ENCODE data around the gene EXOC3L1. TPM values are rescaled to one million over a fixed set of nuclear protein-coding genes. Genes with fewer than 3 reads are reported as not detected.

Gene EXOC3L1
- total RNA-seq, 1 donor from 2014 or later: 0.45 TPM

GRCh38 chr16:67185651-67186134 lies 4.2 kb downstream of the EXOC3L1 start:
- Mint-ChIP-seq H3K4me3 (ENCODE audit: unreplicated experiment) (peak overlapping the region; percentile 79), H3K4me1 (ENCODE audit: low read depth, unreplicated experiment) (peaks cover 15% of the 10 kb centered on the region), H3K27me3 (ENCODE audit: low read depth, unreplicated experiment) (no peaks in the 10 kb centered on the region), H3K27ac (ENCODE audit: unreplicated experiment) (no peak overlapping the region), H3K36me3 (ENCODE audit: low read depth, unreplicated experiment) (peaks cover 1% of the 10 kb centered on the region), H3K9me3 (ENCODE audit: unreplicated experiment) (no peaks in the 10 kb centered on the region)
- Histone ChIP-seq H3K4me1 (ENCODE audit: insufficient read depth, low read length) (peaks cover 33% of the 10 kb centered on the region), H3K4me2 (ENCODE audit: low read length) (peak overlapping the region; percentile 58), H3K9me3 (ENCODE audit: insufficient read depth, low read depth, low read length) (no peaks in the 10 kb centered on the region), H3K79me2 (ENCODE audit: insufficient read depth, low read length) (peaks cover 16% of the 10 kb centered on the region), H3K9ac (ENCODE audit: low read length) (no peak overlapping the region), H2AFZ (ENCODE audit: low read depth, low read length) (no peak overlapping the region), H3K36me3 (ENCODE audit: insufficient read depth, low read length) (no peaks in the 10 kb centered on the region), H3K27me3 (ENCODE audit: insufficient read depth, low read length) (no peaks in the 10 kb centered on the region), H3K4me3 (ENCODE audit: insufficient read depth, low read depth, low read length) (no peak overlapping the region), H3K27ac (ENCODE audit: low read depth, low read length) (no peak overlapping the region), H4K20me1 (ENCODE audit: insufficient read depth, low read length) (peaks cover 36% of the 10 kb centered on the region)
- no peak for FAIRE-seq
- TF ChIP-seq EZH2 (IDR thresholded peaks at IDR 0.05; ENCODE audit: insufficient read depth, low read length): no peak
- no peak for TF ChIP-seq CTCF (IDR thresholded peaks at IDR 0.05; ENCODE audit: insufficient read depth, low read depth, low read length)
- no peak for DNase-seq (ENCODE audit: low read depth)

- Mint-ChIP-seq H3K27me3 (ENCODE audit: low read depth, unreplicated experiment) (no peaks in the 10 kb centered on the region), H3K9me3 (ENCODE audit: unreplicated experiment) (no peaks in the 10 kb centered on the region), H3K4me3 (ENCODE audit: unreplicated experiment) (peak overlapping the region; percentile 79), H3K4me1 (ENCODE audit: low read depth, unreplicated experiment) (peaks cover 15% of the 10 kb centered on the region), H3K36me3 (ENCODE audit: low read depth, unreplicated experiment) (peaks cover 1% of the 10 kb centered on the region), H3K27ac (ENCODE audit: unreplicated experiment) (no peak overlapping the region)
- H2AFZ ChIP-seq (ENCODE audit: low read depth, low read length): no peak overlapping the region
- H3K36me3 ChIP-seq (ENCODE audit: insufficient read depth, low read length): no peaks in the 10 kb centered on the region
- DNase-seq (ENCODE audit: low read depth) (peak; percentile 72), FAIRE-seq (no peak)
- no peak overlapping the region for H3K27ac ChIP-seq (ENCODE audit: low read depth, low read length)
- peak; percentile 77 for TF ChIP-seq CTCF (IDR thresholded peaks at IDR 0.05; ENCODE audit: insufficient read depth, low read depth, low read length)
- TF ChIP-seq EZH2 (IDR thresholded peaks at IDR 0.05; ENCODE audit: insufficient read depth, low read length): peak; percentile 42
- peak overlapping the region; percentile 91 for H3K4me2 ChIP-seq (ENCODE audit: low read length)
- H4K20me1 ChIP-seq (ENCODE audit: insufficient read depth, low read length): peaks cover 41% of the 10 kb centered on the region
- peaks cover 33% of the 10 kb centered on the region for H3K4me1 ChIP-seq (ENCODE audit: insufficient read depth, low read length)
- H3K9me3 ChIP-seq (ENCODE audit: insufficient read depth, low read depth, low read length): no peaks in the 10 kb centered on the region
- no peak overlapping the region for H3K9ac ChIP-seq (ENCODE audit: low read length)
- no peaks in the 10 kb centered on the region for H3K27me3 ChIP-seq (ENCODE audit: insufficient read depth, low read length)
- H3K79me2 ChIP-seq (ENCODE audit: insufficient read depth, low read length): peaks cover 21% of the 10 kb centered on the region
- no peak overlapping the region for H3K4me3 ChIP-seq (ENCODE audit: insufficient read depth, low read depth, low read length)
These were observed 4.8 kb downstream of the EXOC3L1 start for GRCh38 chr16:67184995-67185650.

- Mint-ChIP-seq H3K27me3 (ENCODE audit: low read depth, unreplicated experiment) (no peaks in the 10 kb centered on the region), H3K4me1 (ENCODE audit: low read depth, unreplicated experiment) (peaks cover 15% of the 10 kb centered on the region), H3K4me3 (ENCODE audit: unreplicated experiment) (peak overlapping the region; percentile 79), H3K36me3 (ENCODE audit: low read depth, unreplicated experiment) (peaks cover 1% of the 10 kb centered on the region), H3K27ac (ENCODE audit: unreplicated experiment) (no peak overlapping the region), H3K9me3 (ENCODE audit: unreplicated experiment) (no peaks in the 10 kb centered on the region)
- peaks cover 33% of the 10 kb centered on the region for H3K4me1 ChIP-seq (ENCODE audit: insufficient read depth, low read length)
- peak overlapping the region; percentile 70 for H3K4me3 ChIP-seq (ENCODE audit: insufficient read depth, low read depth, low read length)
- H3K79me2 ChIP-seq (ENCODE audit: insufficient read depth, low read length): peaks cover 23% of the 10 kb centered on the region
- H3K9ac ChIP-seq (ENCODE audit: low read length): peak overlapping the region; percentile 90
- peak overlapping the region; percentile 91 for H3K4me2 ChIP-seq (ENCODE audit: low read length)
- H3K27ac ChIP-seq (ENCODE audit: low read depth, low read length): no peak overlapping the region
- DNase-seq (ENCODE audit: low read depth) (no peak), FAIRE-seq (no peak)
- no peaks in the 10 kb centered on the region for H3K36me3 ChIP-seq (ENCODE audit: insufficient read depth, low read length)
- peaks cover 46% of the 10 kb centered on the region for H4K20me1 ChIP-seq (ENCODE audit: insufficient read depth, low read length)
- no peak for TF ChIP-seq CTCF (IDR thresholded peaks at IDR 0.05; ENCODE audit: insufficient read depth, low read depth, low read length)
- peak; percentile 49 for TF ChIP-seq EZH2 (IDR thresholded peaks at IDR 0.05; ENCODE audit: insufficient read depth, low read length)
- H3K9me3 ChIP-seq (ENCODE audit: insufficient read depth, low read depth, low read length): no peaks in the 10 kb centered on the region
- peak overlapping the region; percentile 94 for H2AFZ ChIP-seq (ENCODE audit: low read depth, low read length)
- no peaks in the 10 kb centered on the region for H3K27me3 ChIP-seq (ENCODE audit: insufficient read depth, low read length)
These were observed 5.4 kb downstream of the EXOC3L1 start for GRCh38 chr16:67184453-67184994.

Data from astrocyte (in vitro differentiated cells and primary cell).